A673 (cell line): Measurements from ENCODE around the gene KIF17.

ENCODE experiments used
- CTCF ChIP-seq: fragments of 300-800, 200-600 bp; sonication (generic); conservative IDR thresholded peaks from 2 replicates; pipeline ENCODE4 v1.5.1; 2017; ENCODE audit warnings: low read depth, mild to moderate bottlenecking, antibody characterized with exemption, low read length, moderate library complexity, mixed read lengths
- EZH2 ChIP-seq: fragments of 200-600 bp; sonication (generic); IDR thresholded peaks from 2 replicates; pipeline ENCODE4 v1.6.1; 2017; ENCODE audit warnings: borderline replicate concordance, low read depth, mild to moderate bottlenecking, mixed read lengths, antibody characterized with exemption, low read length; ENCODE audit not compliant: poor library complexity, severe bottlenecking

GRCh38 chr1:20704390-20705202 is 13.2 kb downstream of the KIF17 start:
- TF ChIP-seq CTCF, result no peak
- no peak for TF ChIP-seq EZH2
